OCI-LY3 (cell line): ENCODE measurements around the gene C10orf95.

Experiments used
- H2AFZ ChIP-seq: fragments of 200-600, 300-600 bp; shearing (Covaris generic); 2 replicates; pipeline ENCODE4 v1.6.0; 2014; ENCODE audit warnings: antibody characterized with exemption, low read depth, low read length
- H3K27ac ChIP-seq: fragments of 200-600, 300-600 bp; sonication (generic); 2 replicates; pipeline ENCODE4 v1.5.1; 2014; ENCODE audit warnings: mild to moderate bottlenecking, low read length, moderate library complexity, mixed read lengths
- H3K27me3 ChIP-seq: fragments of 200-600, 300-600 bp; sonication (generic); 2 replicates; pipeline ENCODE4 v1.6.1; 2014; ENCODE audit warnings: low read depth, low read length, mixed read lengths
- H3K36me3 ChIP-seq: fragments of 200-600, 300-600 bp; sonication (generic); replicated peaks from 2 replicates; pipeline ENCODE3; 2014; ENCODE audit warnings: low read depth, low read length, mixed read lengths
- H3K4me1 ChIP-seq: fragments of 300-600, 200-600 bp; sonication (generic); 2 replicates; pipeline ENCODE4 v1.6.1; 2014; ENCODE audit warnings: low read length, mixed read lengths
- H3K4me2 ChIP-seq: fragments of 200-600, 300-600 bp; sonication (generic); 2 replicates; pipeline ENCODE4 v1.6.1; 2014; ENCODE audit warnings: low read length, mixed read lengths
- H3K4me3 ChIP-seq: fragments of 300-600, 200-600 bp; sonication (generic); 2 replicates; pipeline ENCODE4 v1.5.1; 2014; ENCODE audit warnings: antibody characterized with exemption, mild to moderate bottlenecking, low read length, moderate library complexity
- H3K79me2 ChIP-seq: fragments of 300-600, 200-600 bp; shearing (Covaris generic); 2 replicates; pipeline ENCODE4 v1.6.1; 2014; ENCODE audit warnings: mild to moderate bottlenecking, low read length, mixed read lengths
- H3K9ac ChIP-seq: fragments of 300-600, 200-600 bp; shearing (Covaris generic); 2 replicates; pipeline ENCODE4 v1.6.0; 2014; ENCODE audit warnings: mild to moderate bottlenecking, low read length, moderate library complexity
- H3K9me3 ChIP-seq: fragments of 200-600, 300-600 bp; shearing (Covaris generic); 2 replicates; pipeline ENCODE4 v1.6.1; 2014; ENCODE audit warnings: low read length, mixed read lengths; ENCODE audit not compliant: insufficient read depth
- H4K20me1 ChIP-seq: fragments of 200-600, 300-600 bp; sonication (generic); 2 replicates; pipeline ENCODE4 v1.6.1; 2016; ENCODE audit warnings: low read length, mixed read lengths; ENCODE audit not compliant: insufficient read depth
- CTCF ChIP-seq: fragments of 200-600, 300-600 bp; sonication (generic); IDR thresholded peaks from 2 replicates; pipeline ENCODE4 v1.5.1; 2014; ENCODE audit warnings: antibody characterized with exemption, low read length, low read depth
- EZH2phosphoT487 ChIP-seq: fragments of 200-600 bp; shearing (Covaris generic); IDR thresholded peaks from 2 replicates; pipeline ENCODE4 v1.6.1; 2018; ENCODE audit warnings: antibody characterized with exemption, mixed run types, low read depth

The C10orf95 gene

GRCh38 chr10:102431452-102432124 is 19.8 kb downstream of the C10orf95 start:
- no peaks in the 10 kb centered on the region for H3K9me3 ChIP-seq
- H3K4me2 ChIP-seq, result peak overlapping the region; percentile 96
- H2AFZ ChIP-seq, result peak overlapping the region; percentile 39; the same call in 1 of the 2 replicates
- peak overlapping the region; percentile 99 for H3K9ac ChIP-seq
- H4K20me1 ChIP-seq, result no peaks in the 10 kb centered on the region
- no peaks in the 10 kb centered on the region for H3K36me3 ChIP-seq
- TF ChIP-seq EZH2phosphoT487, result no peak
- TF ChIP-seq CTCF, result no peak
- H3K79me2 ChIP-seq, result peaks cover 15% of the 10 kb centered on the region
- H3K27ac ChIP-seq, result peak overlapping the region; percentile 74
- peaks cover 37% of the 10 kb centered on the region for H3K4me1 ChIP-seq
- H3K27me3 ChIP-seq, result no peaks in the 10 kb centered on the region
- H3K4me3 ChIP-seq, result peak overlapping the region; percentile 100

- Histone ChIP-seq H3K27me3 (no peaks in the 10 kb centered on the region), H3K9me3 (no peaks in the 10 kb centered on the region), H3K27ac (no peak overlapping the region), H3K36me3 (no peaks in the 10 kb centered on the region), H3K4me1 (peaks cover 34% of the 10 kb centered on the region), H3K9ac (no peak overlapping the region), H3K4me3 (no peak overlapping the region), H2AFZ (no peak overlapping the region), H3K4me2 (no peak overlapping the region), H4K20me1 (no peaks in the 10 kb centered on the region), H3K79me2 (peaks cover 15% of the 10 kb centered on the region)
- TF ChIP-seq EZH2phosphoT487 (no peak), CTCF (no peak)
Measured at GRCh38 chr10:102429468-102429867, 21.9 kb downstream of the C10orf95 start.

- Histone ChIP-seq H4K20me1 (no peaks in the 10 kb centered on the region), H3K4me3 (no peak overlapping the region), H3K27ac (no peak overlapping the region), H3K79me2 (peaks cover 14% of the 10 kb centered on the region), H3K27me3 (no peaks in the 10 kb centered on the region), H3K9me3 (no peaks in the 10 kb centered on the region), H2AFZ (no peak overlapping the region), H3K9ac (no peak overlapping the region), H3K36me3 (no peaks in the 10 kb centered on the region), H3K4me1 (peaks cover 32% of the 10 kb centered on the region), H3K4me2 (peak overlapping the region; percentile 49; the same call in 1 of the 2 replicates)
- TF ChIP-seq CTCF, result no peak
- no peak for TF ChIP-seq EZH2phosphoT487
Measured at GRCh38 chr10:102426803-102427287, 24.5 kb downstream of the C10orf95 start.

- Histone ChIP-seq H3K9me3 (no peaks in the 10 kb centered on the region), H2AFZ (no peak overlapping the region), H3K36me3 (no peaks in the 10 kb centered on the region), H3K79me2 (peaks cover 4% of the 10 kb centered on the region; the same call in 1 of the 2 replicates), H3K4me1 (peaks cover 27% of the 10 kb centered on the region), H3K4me3 (no peak overlapping the region), H3K9ac (no peak overlapping the region), H3K4me2 (no peak overlapping the region), H4K20me1 (no peaks in the 10 kb centered on the region), H3K27me3 (no peaks in the 10 kb centered on the region), H3K27ac (no peak overlapping the region)
- TF ChIP-seq CTCF (no peak), EZH2phosphoT487 (no peak)
Measured at GRCh38 chr10:102425444-102425843, 25.9 kb downstream of the C10orf95 start.
